HG03354 (cell line): ENCODE data around the gene C12orf42.
A peak's percentile ranks its signal among the peaks of the same experiment; 100 is the strongest.
"Not testable (repeated sequence)": the region's sequence is repeated elsewhere in the genome, so short reads cannot be mapped to it uniquely, and the experiment has no call there.

ENCODE experiments used
- ATAC-seq: cut with Tn5 transposase; IDR thresholded peaks from one replicate; pipeline ENCODE4 v1.9.1; 2021; ENCODE audit warnings: mild to moderate bottlenecking; ENCODE audit not compliant: unreplicated experiment, poor library complexity, severe bottlenecking

The C12orf42 gene

DNA sequence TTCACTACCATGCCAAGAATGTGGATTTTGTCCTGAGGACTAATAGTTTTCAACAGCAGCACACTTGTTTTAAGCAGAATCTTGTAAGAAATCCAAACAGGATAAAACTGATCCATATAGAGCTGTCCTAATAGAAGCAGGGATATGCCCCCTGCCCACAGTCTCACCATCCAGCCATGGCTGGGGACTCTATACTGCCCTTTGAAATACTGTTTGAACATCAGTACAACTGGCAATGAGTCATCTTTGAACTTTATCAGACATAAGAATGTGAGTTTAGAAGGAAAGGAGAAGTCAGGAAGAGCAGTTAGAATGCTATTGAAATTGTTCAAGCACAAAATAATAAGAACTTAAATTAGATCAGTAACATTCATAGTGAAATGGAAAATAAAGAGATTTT, 3.8 kb upstream of the C12orf42 start:
- no peak for ATAC-seq

DNA sequence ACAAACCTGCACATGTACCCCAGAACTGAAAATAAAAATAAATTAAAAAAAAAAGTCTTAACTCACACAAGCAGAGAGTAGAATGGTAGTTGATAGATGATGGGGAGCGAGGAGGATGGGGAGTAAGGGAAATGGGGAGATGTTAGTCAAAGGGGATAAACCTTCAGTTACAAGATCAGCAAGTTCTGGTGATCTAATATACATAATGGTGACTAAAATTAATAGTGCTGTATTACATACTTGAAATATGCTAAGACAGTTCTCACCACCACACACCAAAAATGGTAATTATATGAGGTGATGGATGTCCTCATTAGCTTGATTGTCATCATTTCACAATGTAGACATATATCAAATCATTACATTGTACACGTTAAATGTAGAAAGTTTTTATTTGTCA, 3.2 kb upstream of the C12orf42 start:
- ATAC-seq, result no peak

DNA sequence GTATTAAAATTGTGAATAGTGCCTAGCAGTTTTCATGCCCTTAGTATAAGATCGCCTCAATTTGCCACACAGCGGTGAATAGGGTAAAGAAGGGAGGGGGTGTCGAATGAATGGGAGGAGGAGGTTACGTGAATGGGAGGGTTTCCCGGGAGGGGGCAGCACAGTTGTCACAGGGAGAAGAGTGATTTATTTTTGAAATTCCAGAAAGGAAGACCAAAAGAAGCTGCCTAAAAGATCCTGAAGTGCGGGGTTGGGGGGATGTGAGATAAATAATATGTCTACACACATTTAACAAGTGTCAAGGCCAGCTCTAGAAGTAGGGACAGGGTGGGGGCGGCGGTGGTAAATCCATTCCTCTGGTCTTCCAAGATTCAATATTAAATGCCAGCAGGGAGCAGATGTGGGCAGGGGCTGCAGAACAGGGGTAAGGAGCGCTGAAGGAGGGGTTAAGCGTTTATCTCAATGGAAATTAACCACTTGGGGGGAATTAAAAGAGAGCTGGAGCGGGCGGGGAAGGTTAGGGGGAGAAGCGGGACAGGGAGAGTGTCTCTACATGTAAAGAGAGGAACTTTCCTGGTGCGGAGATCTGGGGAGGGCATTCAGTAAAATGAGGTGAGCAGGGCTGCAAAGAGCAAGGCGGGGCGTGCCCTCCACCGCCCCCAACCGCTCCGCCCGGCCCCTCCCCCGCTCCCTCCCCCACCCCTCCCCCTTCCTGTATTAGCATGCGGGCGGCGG, 867 bp downstream of the C12orf42 start:
- no peak for ATAC-seq

DNA sequence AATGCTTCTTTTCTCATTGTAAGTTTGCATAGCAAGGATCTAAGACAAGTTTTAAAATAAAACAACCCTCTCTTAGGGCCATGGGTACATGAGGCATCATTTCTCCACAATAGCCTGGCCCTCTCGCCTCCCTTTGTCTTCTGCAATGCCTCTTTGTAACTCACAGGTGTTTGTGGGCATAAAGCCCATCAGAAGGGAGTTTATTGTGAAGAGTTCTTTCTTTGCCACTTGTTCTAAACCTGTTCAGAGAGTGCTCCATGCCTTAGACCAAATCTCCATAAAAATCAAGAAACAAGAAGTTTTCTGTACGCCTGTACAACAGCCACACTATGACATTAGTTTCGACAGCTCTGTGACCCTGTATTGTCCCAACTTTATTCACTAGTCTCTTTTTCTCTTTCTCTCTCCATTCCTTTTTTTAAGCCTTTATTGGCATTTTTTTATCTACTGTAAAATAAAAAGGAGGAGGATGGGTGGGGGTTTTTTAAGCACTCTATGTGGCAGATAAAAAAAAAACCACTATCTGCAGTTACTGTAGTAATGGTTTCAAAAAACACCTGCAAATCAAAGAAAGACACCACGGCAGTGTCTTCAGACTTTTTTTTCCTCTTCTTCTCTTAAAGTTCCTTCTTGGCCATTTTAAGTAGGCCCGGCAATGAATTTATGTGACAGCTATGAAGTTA, 1.6 kb downstream of the C12orf42 start:
- ATAC-seq, result no peak

DNA sequence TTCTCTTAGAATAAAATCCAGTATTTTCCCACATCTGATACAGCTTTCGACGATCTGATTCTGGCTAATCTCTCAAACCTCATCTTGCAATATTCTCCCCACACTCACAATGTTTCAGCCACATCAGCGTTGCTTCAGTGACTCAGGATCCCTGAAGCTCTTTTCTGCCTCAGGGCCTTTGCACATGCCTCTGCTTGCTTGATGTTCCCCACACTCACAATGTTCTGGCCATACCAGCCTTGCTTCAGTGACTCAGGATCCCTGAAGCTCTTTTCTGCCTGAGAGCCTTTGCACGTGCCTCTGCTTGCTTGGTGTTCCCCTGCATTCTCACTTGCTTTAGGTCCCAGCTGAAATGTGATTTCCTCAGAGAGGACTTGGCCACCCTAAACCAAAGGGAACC, 2.6 kb downstream of the C12orf42 start:
- ATAC-seq, result no peak

DNA sequence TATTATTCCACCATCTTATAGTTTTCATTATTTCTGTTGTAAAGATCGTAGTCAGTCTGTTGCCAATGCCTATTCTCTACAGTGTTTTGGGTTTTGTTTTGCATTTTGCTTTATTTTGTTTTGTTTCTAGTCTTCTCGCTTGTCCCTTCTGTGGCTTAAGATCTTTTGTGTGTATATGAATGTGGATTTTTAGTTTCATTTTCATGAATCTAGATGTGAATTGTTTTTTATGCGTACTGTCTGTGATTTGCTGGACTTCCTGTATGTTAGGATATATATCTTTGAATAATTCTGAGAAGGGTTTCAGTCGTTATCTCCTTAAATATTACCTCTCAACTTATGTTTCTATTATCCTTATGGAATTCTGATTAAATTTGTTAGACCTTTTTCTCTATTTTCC, 13.4 kb downstream of the C12orf42 start:
- no peak for ATAC-seq

DNA sequence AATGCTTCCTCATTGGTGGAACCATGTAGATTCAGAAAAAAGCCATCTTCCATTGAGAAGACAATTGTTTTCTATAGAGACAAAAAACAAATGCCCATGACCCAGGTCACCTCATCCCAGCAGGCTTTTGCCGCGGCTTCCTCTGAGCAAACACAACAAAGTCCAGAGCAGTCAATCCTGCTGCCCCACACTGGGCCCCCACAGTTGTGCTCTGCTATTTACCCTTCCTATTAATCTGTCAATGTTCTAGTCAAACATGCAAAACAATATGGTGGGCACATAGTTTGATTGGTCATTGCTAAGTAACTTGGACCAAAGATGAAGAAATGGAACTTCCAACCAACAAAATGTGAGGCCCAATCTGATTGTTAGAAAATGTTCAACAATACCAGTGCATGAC, 20.7 kb downstream of the C12orf42 start:
- no peak for ATAC-seq

DNA sequence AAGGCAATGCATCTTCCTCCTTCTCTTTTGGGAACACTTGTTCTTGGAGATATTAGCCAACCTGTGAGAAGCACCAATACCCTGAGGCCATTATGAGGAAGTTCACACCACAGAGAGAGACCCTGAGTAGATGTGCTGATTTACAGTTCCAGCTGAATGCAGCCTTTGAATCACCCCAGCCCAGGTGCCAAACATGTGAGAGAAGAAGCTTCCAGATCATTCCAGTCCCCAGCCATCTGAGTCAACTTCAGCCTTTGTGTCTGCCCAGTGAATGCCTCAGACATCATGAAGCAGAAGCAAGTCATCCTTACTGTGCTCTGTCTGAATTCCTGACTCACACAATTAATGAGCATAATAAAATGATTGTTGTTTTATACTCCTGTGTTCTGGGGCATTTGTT, 25.1 kb downstream of the C12orf42 start:
- peak; percentile 39 for ATAC-seq

DNA sequence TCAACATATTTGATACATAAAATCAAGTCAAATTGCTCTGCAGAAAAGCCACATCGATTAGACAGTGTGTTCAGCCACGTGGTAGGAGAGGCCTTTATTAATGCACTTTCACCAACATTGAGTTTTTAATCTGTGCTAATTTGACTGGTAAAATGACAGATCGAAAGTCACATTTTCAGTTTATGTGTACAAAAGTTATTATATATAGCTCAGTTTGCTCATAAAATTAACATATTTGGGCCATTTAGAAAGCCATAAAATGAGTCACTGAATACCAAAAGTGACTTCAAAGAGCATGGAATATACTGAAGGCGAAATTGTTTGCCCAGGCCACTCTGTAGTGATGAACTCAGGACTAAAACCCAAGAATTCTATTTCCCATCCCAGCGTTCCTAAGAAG, 26.0 kb downstream of the C12orf42 start:
- ATAC-seq, result no peak

DNA sequence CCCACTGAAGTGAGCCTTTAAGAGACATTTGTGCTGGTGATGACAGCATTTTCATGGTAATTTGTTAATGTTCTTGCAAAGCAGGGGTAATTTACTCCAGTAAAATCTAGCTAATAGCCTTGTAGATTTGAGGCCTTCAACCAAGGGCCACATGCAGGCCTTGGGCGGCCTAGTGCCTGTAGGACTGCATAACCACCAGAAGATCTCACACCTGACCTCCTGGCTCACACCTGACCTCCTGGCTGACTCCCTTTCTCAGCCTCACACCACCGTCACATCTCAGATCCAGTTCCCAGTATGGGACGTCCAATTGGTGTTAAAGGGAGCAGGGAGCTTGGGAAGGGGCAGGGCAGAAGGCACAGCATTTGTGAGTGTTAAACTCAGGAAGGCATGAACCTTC, 26.9 kb downstream of the C12orf42 start:
- ATAC-seq, result no peak

DNA sequence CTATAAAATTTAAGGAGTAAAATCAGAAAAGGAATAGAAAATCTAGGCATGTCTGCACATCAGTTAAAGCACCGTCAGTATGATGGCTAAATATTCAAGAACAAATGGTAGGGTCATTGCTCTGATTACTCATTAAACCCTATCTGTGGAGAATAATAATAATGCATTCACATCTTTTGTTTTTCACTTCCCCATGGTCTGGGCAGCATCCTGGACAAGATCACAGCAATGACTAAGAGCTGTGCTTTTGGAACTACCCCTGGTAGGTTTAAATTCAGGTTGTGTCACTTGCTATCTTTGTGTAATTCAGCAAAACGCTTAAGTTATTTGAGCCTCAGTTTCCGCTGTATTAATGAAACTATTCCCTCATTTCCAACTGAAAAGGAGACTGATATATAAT, 33.1 kb downstream of the C12orf42 start:
- ATAC-seq, result peak; percentile 99

DNA sequence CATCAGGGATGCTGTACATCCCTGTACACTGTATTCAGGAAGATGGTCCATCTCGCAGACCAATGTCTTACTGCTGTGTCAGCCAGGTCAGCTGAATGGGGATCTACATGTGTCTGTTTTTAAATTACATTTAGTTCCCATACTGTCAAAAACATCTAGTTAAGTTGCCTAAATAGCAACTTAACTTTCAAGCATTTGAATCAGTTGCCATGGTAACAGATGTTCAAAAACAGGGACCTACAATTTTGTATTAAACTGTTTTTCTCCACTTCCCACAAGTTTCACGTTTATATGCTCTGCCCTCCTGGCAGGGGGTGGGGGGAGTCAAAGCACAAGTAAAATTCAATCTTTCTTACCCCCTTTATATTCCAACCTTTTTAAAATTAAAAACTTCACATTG, 38.3 kb downstream of the C12orf42 start:
- no peak for ATAC-seq

DNA sequence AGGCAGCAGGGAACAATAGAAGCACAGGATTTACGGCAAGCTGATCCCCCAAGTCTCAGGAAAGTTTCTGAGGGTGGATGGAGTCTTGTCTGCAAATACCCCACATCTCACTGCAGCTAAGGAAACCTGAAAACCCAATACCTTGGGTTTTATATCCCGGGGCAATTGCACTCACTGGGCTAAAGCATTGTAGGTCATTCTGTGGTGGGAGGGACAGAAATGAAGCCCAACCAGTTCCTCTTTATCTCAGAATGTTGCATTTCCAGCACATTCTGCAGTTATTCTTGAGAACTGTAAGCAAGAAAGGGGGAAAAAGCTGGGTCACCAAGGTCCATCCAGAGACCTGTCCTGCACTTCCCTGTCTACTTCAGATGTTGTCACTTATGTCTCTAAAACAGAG, 39.8 kb downstream of the C12orf42 start:
- no peak for ATAC-seq

DNA sequence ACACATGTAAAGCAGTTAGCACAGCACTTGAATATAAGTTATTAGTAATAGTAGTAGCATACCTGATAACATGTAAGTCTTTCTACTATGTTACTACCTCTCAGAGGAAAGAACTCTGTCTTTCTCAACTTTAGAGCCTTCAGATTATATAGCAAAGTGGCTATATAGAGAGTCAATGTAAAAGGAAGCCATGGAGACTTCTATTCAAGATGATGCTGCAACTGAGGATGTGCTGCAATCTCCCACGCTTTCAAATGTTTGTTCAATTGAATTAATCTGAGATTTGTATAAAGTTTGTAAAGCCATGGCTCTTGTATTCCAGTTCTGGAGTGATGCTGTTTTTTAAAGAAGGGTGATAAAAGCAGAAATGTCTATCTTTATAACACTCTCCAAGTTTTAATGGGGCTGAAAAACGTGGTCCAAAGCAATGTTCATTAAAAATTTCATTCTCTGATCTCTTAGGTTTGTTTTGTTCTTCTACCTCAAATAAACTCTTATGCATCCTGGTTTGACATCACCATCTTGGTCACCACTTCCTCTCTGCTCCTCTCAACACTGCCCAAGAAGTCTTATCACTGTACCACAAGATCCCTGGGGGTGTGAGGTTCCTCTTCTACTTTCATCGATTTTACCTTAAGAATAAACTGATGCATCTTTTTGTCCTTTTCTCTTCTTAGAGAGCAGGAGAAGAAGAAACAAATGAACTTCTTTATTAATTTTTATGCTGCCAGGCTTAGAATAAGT, 40.6 kb downstream of the C12orf42 start:
- ATAC-seq, result peak; percentile 88

DNA sequence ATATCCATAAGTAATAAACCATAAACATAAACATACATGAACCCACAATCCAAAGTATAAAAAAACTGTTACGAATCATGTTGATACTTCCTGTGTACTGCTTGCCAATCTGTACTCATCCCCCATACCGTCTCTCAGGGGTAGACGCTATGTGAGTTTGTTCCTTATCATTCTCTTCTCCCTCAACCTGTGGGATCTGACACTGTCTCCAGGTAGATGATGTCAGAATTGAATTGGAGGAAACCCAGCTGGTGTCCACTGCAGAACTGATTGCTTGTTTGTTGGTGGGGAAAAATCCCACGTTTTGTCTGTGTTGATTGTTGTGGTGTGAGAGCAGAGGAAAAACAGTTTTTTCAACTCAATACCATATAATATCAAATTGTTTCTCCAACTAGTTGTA, 50.8 kb downstream of the C12orf42 start:
- no peak for ATAC-seq

DNA sequence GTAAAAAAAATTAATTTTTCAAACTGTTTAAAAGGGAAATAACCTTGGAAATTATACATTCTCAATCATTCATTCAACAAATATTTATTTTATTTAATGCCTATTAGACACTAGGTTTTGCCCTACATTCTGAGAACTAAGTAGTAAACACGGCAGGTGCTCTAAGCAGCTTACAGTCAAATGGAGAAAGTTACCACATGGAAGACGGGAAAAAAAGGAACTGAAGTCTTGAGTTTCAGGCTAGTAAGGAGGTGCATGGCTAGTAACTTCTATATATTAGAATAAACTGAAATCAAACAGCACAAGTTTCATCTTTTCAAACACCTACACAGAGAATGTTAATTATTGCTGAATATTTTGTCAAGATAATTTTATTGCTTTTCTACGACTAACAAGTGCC, 52.9 kb downstream of the C12orf42 start:
- no peak for ATAC-seq

DNA sequence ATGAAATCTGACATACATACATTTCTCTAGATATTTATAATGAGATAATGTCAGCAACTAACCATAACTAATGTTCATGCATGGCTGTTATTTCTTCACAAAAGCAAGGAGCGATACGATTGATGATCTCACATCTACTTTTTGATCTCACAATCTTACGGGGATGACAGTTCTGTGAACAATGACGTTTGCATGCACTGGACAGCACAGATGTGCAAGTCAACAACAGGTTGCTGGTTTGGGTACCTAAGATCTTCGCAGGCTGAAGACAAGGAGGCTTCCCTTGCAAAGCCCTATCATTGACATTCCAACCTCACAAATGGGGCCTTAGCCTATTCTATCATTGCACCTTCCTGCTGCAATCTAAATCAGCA, 53.6 kb downstream of the C12orf42 start:
- ATAC-seq, result no peak

DNA sequence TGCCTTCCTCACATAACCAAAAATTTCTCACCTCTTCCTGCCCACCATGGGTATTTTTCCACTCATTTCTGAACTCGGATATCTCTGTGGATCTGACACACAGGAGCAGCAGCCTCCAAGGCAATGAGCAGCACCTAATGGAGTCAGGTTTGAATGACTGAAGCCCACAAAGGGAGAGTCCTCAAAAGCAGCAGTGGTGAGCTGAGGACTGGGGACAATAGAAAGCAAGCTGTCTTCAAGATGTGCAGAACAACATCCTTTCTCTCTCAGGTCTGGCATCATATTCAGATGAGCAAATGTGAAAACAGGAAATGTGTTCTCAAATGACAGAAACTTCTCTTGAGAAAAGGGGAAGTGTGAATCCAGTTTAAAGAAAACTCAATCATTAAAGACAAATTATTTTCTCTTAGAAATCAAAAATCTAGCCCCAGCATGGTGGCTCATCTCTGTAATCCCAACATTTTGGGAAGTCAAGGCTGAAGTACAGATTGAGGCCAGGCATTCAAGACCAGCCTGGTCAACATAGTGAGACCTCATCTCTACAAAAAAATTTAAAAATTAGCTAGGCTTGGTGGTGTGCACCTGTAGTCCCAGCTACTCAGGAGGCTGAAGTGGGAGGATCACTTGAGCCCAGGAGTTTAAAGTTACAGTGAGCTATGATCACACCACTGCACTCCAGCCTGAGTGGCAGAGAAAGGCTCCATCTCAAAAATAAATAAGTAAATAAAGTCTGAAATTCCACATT, 54.2 kb downstream of the C12orf42 start:
- peak; percentile 99 for ATAC-seq

DNA sequence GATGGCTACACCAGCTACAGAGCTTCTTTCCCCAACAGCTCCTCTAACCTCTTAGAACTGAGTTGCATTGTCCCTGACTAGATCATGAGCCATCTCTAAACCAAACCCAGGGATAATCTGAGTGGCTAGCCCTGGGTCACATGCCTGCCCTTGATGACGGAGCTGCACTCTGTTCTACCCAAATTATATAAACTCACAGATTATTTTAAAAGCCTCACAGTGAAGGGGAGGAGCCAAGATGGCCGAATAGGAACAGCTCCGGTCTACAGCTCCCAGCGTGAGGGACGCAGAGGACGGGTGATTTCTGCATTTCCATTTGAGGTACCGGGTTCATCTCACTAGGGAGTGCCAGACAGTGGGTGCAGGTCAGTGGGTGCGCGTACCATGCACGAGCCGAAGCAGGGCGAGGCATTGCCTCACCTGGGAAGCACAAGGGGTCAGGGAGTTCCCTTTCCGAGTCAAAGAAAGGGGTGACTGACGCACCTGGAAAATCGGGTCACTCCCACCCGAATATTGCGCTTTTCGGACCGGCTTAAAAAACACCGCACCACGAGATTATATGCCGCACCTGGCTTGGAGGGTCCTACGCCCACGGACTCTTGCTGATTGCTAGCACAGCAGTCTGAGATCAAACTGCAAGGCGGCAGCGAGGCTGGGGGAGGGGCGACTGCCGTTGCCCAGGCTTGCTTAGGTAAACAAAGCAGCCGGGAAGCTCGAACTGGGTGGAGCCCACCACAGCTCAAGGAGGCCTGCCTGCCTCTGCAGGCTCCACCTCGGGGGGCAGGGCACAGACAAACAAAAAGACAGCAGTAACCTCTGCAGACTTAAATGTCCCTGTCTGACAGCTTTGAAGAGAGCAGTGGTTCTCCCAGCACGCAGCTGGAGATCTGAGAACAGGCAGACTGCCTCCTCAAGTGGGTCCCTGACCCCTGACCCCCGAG, 61.3 kb downstream of the C12orf42 start:
- ATAC-seq, result not testable (repeated sequence)
